Thyroid gland (tissue), 4 donors: Measurements from ENCODE around the gene INPP4B.

Experiments
- CTCF ChIP-seq, 6 experiments: fragments of 200-600 bp in 3 of 6; fragments of 450-650 bp in 3 of 6; sonication (generic) in 3 of 6; IDR thresholded peaks; one replicate each; pipeline ENCODE4 v1.5.1; 2016 to 2019; ENCODE audit warnings: antibody characterized with exemption in 6 of 6, mild to moderate bottlenecking in 2 of 6, inconsistent platforms in 1 of 6, moderate library complexity in 1 of 6
- POLR2A ChIP-seq, 2 donors: fragments of 450-650 bp; IDR thresholded peaks; one replicate each; pipeline ENCODE4 v1.6.1; 2017; ENCODE audit warnings: antibody characterized with exemption in 2 of 2, mild to moderate bottlenecking in 2 of 2, moderate library complexity in 1 of 2

- TF ChIP-seq POLR2A (IDR thresholded peaks at IDR 0.05) (no peak), CTCF (IDR thresholded peaks at IDR 0.05) (no peak)
Observed at GRCh38 chr4:142509881-142510280, 336.2 kb downstream of the INPP4B start.
